SK-N-SH (cell line): ENCODE data around the gene NPRL2. TPM values are rescaled to one million over a fixed set of nuclear protein-coding genes. Genes with fewer than 3 reads are reported as not detected.

ENCODE experiments used
- CTCF ChIA-PET: fragments of 300-600, 350-600 bp; formaldehyde crosslinking; extraction: SDS; loops from one replicate; lab custom pipeline; 2021; lab: Yijun Ruan, JAX
- POLR2A ChIA-PET: fragments of 350-600 bp; sonication (Branson Sonifier 250); formaldehyde crosslinking; extraction: SDS; loops from one replicate; lab custom pipeline; 2020; ENCODE audit warnings: antibody characterized with exemption, inconsistent platforms; lab: Yijun Ruan, JAX
- DNase-seq: peaks from one replicate; pipeline ENCODE4 v3.0.0; 2012
- H2AFZ ChIP-seq: fragments of 200-600 bp; sonication (generic); 2 replicates; pipeline ENCODE4 v1.8.1; 2016; ENCODE audit warnings: antibody characterized with exemption, mild to moderate bottlenecking, low read depth
- H3F3A ChIP-seq: fragments of 200-600 bp; sonication (generic); replicated peaks from 2 replicates; pipeline ENCODE3; 2016; ENCODE audit warnings: antibody characterized with exemption, mild to moderate bottlenecking; ENCODE audit not compliant: insufficient read depth
- H3K27ac ChIP-seq, 2 experiments: fragments of 200-500 bp in 1 of 2; fragments of 200-600 bp in 1 of 2; sonication (Bioruptor generic) in 1 of 2; sonication (generic), shearing (Covaris generic) in 1 of 2; 2 replicates each; pipeline versions ENCODE4 v1.5.1 to v1.6.1; 2014 to 2016; ENCODE audit warnings: low read depth in 2 of 2, inconsistent platforms in 1 of 2, low read length in 1 of 2, mild to moderate bottlenecking in 1 of 2, mixed read lengths in 1 of 2
- H3K27me3 ChIP-seq: fragments of 200-600 bp; sonication (generic), shearing (Covaris generic); 2 replicates; pipeline ENCODE4 v1.6.1; 2016; ENCODE audit warnings: mixed run types; ENCODE audit not compliant: insufficient read depth
- H3K36me3 ChIP-seq, 2 experiments: fragments of 200-500 bp in 1 of 2; fragments of 200-600 bp in 1 of 2; sonication (Bioruptor generic) in 1 of 2; sonication (generic) in 1 of 2; replicated peaks in 1 of 2; 2 replicates each; pipeline versions ENCODE3 to v1.5.1; 2014 to 2016; ENCODE audit warnings: low read length in 1 of 2, mild to moderate bottlenecking in 1 of 2; ENCODE audit not compliant: insufficient read depth in 2 of 2, control insufficient read depth in 1 of 2
- H3K4me1 ChIP-seq, 2 experiments: fragments of 200-500 bp in 1 of 2; fragments of 200-600 bp in 1 of 2; sonication (Bioruptor generic) in 1 of 2; sonication (generic), shearing (Covaris generic) in 1 of 2; 2 replicates each; pipeline versions ENCODE4 v1.5.1 to v1.6.1; 2014 to 2016; ENCODE audit warnings: low read depth in 1 of 2, low read length in 1 of 2, mixed run types in 1 of 2; ENCODE audit not compliant: insufficient read depth in 2 of 2, control insufficient read depth in 1 of 2
- H3K4me2 ChIP-seq: fragments of 200-600 bp; sonication (generic), shearing (Covaris generic); 2 replicates; pipeline ENCODE4 v1.6.1; 2017; ENCODE audit warnings: mixed run types
- H3K4me3 ChIP-seq, 2 experiments: fragments of 200-500 bp in 1 of 2; fragments of 200-600 bp in 1 of 2; sonication (Bioruptor generic) in 1 of 2; sonication (generic), shearing (Covaris generic) in 1 of 2; 2 replicates each; pipeline versions ENCODE4 v1.5.1 to v1.8.1; 2014 to 2016; ENCODE audit warnings: low read depth in 2 of 2, inconsistent platforms in 1 of 2, low read length in 1 of 2, mild to moderate bottlenecking in 1 of 2, mixed read lengths in 1 of 2, moderate library complexity in 1 of 2
- H3K79me2 ChIP-seq: fragments of 200-600 bp; sonication (generic); 2 replicates; pipeline ENCODE4 v1.8.1; 2017; ENCODE audit warnings: mild to moderate bottlenecking; ENCODE audit not compliant: insufficient read depth
- H3K9ac ChIP-seq: fragments of 200-600 bp; sonication (generic); 2 replicates; pipeline ENCODE4 v1.6.1; 2017; ENCODE audit warnings: mixed run types
- H3K9me2 ChIP-seq: fragments of 200-600 bp; sonication (generic); 2 replicates; pipeline ENCODE4 v1.6.1; 2017; ENCODE audit warnings: mixed run types
- H3K9me3 ChIP-seq: fragments of 200-600 bp; sonication (generic); 2 replicates; pipeline ENCODE4 v1.6.1; 2017; ENCODE audit warnings: mixed run types, mild to moderate bottlenecking, moderate library complexity
- H4K20me1 ChIP-seq: fragments of 200-600 bp; sonication (generic); 2 replicates; pipeline ENCODE4 v1.6.1; 2017; ENCODE audit warnings: mild to moderate bottlenecking, mixed run types; ENCODE audit not compliant: insufficient read depth
- CHD2 ChIP-seq: fragments of 150-350 bp; IDR thresholded peaks from 2 replicates; pipeline ENCODE4 v1.6.1; 2018; ENCODE audit warnings: low read length; ENCODE audit not compliant: partially characterized antibody
- CTCF ChIP-seq: fragments of 200-600 bp; sonication (generic); IDR thresholded peaks from 2 replicates; pipeline ENCODE4 v1.6.1; 2017; ENCODE audit warnings: antibody characterized with exemption, mild to moderate bottlenecking, moderate library complexity
- EP300 ChIP-seq, 2 experiments: IDR thresholded peaks; 2 replicates each; pipeline versions ENCODE4 v1.4.0 to v1.6.1; 2012; ENCODE audit warnings: borderline replicate concordance in 1 of 2, low read depth in 1 of 2, low read length in 1 of 2
- FOSL2 ChIP-seq: IDR thresholded peaks from 2 replicates; pipeline ENCODE4 v1.4.0; 2012; ENCODE audit warnings: low read depth, mild to moderate bottlenecking, moderate library complexity, borderline replicate concordance
- FOXM1 ChIP-seq: IDR thresholded peaks from 2 replicates; pipeline ENCODE4 v1.4.0; 2012; ENCODE audit warnings: low read depth, mild to moderate bottlenecking
- GATA2 ChIP-seq: sonication (generic); formaldehyde crosslinking; IDR thresholded peaks from 2 replicates; pipeline ENCODE4 v1.5.0; 2020; ENCODE audit warnings: mild to moderate bottlenecking, missing genetic modification reagents
- JUND ChIP-seq: IDR thresholded peaks from 2 replicates; pipeline ENCODE4 v1.4.0; 2012
- MAX ChIP-seq: IDR thresholded peaks from 2 replicates; pipeline ENCODE4 v1.4.0; 2012; ENCODE audit warnings: low read depth
- MXI1 ChIP-seq: IDR thresholded peaks from 2 replicates; pipeline ENCODE4 v1.6.1; 2012; ENCODE audit warnings: mild to moderate bottlenecking, low read depth, low read length, improper control_type of control experiment
- NRF1 ChIP-seq: IDR thresholded peaks from 2 replicates; pipeline ENCODE4 v1.6.1; 2012; ENCODE audit warnings: low read depth, mild to moderate bottlenecking, low read length
- POLR2AphosphoS5 ChIP-seq: IDR thresholded peaks from 2 replicates; pipeline ENCODE4 v1.6.1; 2012; ENCODE audit warnings: low read depth, low read length
- RAD21 ChIP-seq: IDR thresholded peaks from 2 replicates; pipeline ENCODE4 v1.6.1; 2012; ENCODE audit warnings: mild to moderate bottlenecking, low read length
- RCOR1 ChIP-seq: fragments of 150-350 bp; IDR thresholded peaks from 2 replicates; pipeline ENCODE4 v1.6.1; 2017; ENCODE audit warnings: antibody characterized with exemption, low read length
- RFX5 ChIP-seq: IDR thresholded peaks from 2 replicates; pipeline ENCODE4 v1.6.1; 2012; ENCODE audit warnings: mild to moderate bottlenecking, improper control_type of control experiment, low read length
- SIN3A ChIP-seq: IDR thresholded peaks from 2 replicates; pipeline ENCODE4 v1.6.1; 2012; ENCODE audit warnings: low read depth, mild to moderate bottlenecking, low read length, moderate library complexity, borderline replicate concordance
- TCF12 ChIP-seq: IDR thresholded peaks from 2 replicates; pipeline ENCODE4 v1.4.0; 2012
- WGBS: methylation state at CpG from one replicate; pipeline ENCODE4 v1.1.6; 2017; ENCODE audit warnings: low lambda C conversion rate; 5-methylcytosine and 5-hydroxymethylcytosine counted together
- polyA plus RNA-seq, 3 experiments: library from polyadenylated mRNA; depleted of rRNA; stranded (reverse); fragments of >200 nt; gene quantifications; 2 replicates each; pipeline ENCODE4 v1.2.3, GENCODE V29; 2012

The NPRL2 gene
- polyA plus RNA-seq, 1 of the 3 experiments (the other 2 are of a cell fraction), result 43.6 TPM

GRCh38 chr3:50337175-50337861 is 13.3 kb downstream of the NPRL2 start:
- H3K4me2 ChIP-seq, result peak overlapping the region; percentile 96
- no peaks in the 10 kb centered on the region for H3K9me2 ChIP-seq
- no peaks in the 10 kb centered on the region for H3K36me3 ChIP-seq
- WGBS, result 0% methylated on average over 23 of the region's 79 CpGs
- H3K27ac ChIP-seq, result peak overlapping the region; percentile 82 to 98
- H3K9ac ChIP-seq, result peak overlapping the region; percentile 78
- H4K20me1 ChIP-seq, result peaks cover 10% of the 10 kb centered on the region; the same call in 1 of the 2 replicates
- peak overlapping the region; percentile 77 to 79 for H3K4me3 ChIP-seq
- H3K4me1 ChIP-seq, result peaks cover 10 to 33% of the 10 kb centered on the region in 2 experiments
- ChIA-PET CTCF (interaction anchor here (0.7 to 6.8 kb wide), 17 partner anchors 10 to 229 kb away, joined by 3 to 60 read pairs (median 4); partner anchors contain the start of genes CYB561D2, HYAL1, HYAL2 and IFRD2), POLR2A (interaction anchor here (0.5 to 3.6 kb wide), 16 partner anchors 10 to 232 kb away, joined by 3 to 38 read pairs (median 4); partner anchors contain the start of genes C3orf18, CYB561D2, HEMK1 and HYAL3)
- no peaks in the 10 kb centered on the region for H3K9me3 ChIP-seq
- peaks cover 57% of the 10 kb centered on the region for H3K79me2 ChIP-seq
- peaks cover 3% of the 10 kb centered on the region for H3F3A ChIP-seq
- TF ChIP-seq EP300 (IDR thresholded peaks at IDR 0.05; ENCODE audit: borderline replicate concordance in 1 of 2, low read depth in 1 of 2, low read length in 1 of 2) (peak; percentile 13 to 41; a peak in 1 of 4 replicates), POLR2AphosphoS5 (peak; percentile 76), FOSL2 (no peak), JUND (no peak; the same call in 1 of the 2 replicates), MXI1 (peak; percentile 96), SIN3A (peak; percentile 59; the same call in 1 of the 2 replicates), RAD21 (no peak), GATA2 (no peak), RFX5 (peak; percentile 59; the same call in 1 of the 2 replicates), FOXM1 (0 out of 2 replicates have a peak, but pooled peaks have one; percentile 34), MAX (peak; percentile 87), NRF1 (peak; percentile 75), CHD2 (peak; percentile 25)
- H2AFZ ChIP-seq, result peak overlapping the region; percentile 84
- DNase-seq, result peak; percentile 100
- no peaks in the 10 kb centered on the region for H3K27me3 ChIP-seq

- WGBS, result 0% methylated on average over 21 of the region's 31 CpGs
- H3F3A ChIP-seq, result peaks cover 3% of the 10 kb centered on the region
- POLR2A ChIA-PET, result interaction anchor here (0.6 to 3.6 kb wide), 15 partner anchors 9 to 232 kb away, joined by 3 to 38 read pairs (median 4); partner anchors contain the start of genes C3orf18, CYB561D2, HEMK1 and HYAL3
- peaks cover 10% of the 10 kb centered on the region; the same call in 1 of the 2 replicates for H4K20me1 ChIP-seq
- CTCF ChIA-PET, result interaction anchor here (0.6 to 6.8 kb wide), 18 partner anchors 9 to 230 kb away, joined by 3 to 60 read pairs (median 4); partner anchors contain the start of genes CYB561D2, HYAL1, HYAL2 and IFRD2
- H3K27me3 ChIP-seq, result no peaks in the 10 kb centered on the region
- peaks cover 10 to 33% of the 10 kb centered on the region in 2 experiments for H3K4me1 ChIP-seq
- H3K9me3 ChIP-seq, result no peaks in the 10 kb centered on the region
- peak overlapping the region; percentile 78 for H3K9ac ChIP-seq
- TF ChIP-seq TCF12, result no peak
- TF ChIP-seq FOSL2, result no peak
- TF ChIP-seq JUND, result no peak
- TF ChIP-seq RFX5, result no peak
- TF ChIP-seq CHD2, result no peak
- no peak for TF ChIP-seq CTCF
- no peak for TF ChIP-seq RCOR1
- TF ChIP-seq RAD21, result no peak
- TF ChIP-seq FOXM1, result no peak
- TF ChIP-seq, all 33 proteins: peak for 0
- H3K36me3 ChIP-seq, result peaks cover 2 to 6% of the 10 kb centered on the region in 2 experiments
- no peaks in the 10 kb centered on the region for H3K9me2 ChIP-seq
- H2AFZ ChIP-seq, result peak overlapping the region; percentile 37
- H3K27ac ChIP-seq, result peak overlapping the region; percentile 82 to 86
- peak overlapping the region; percentile 77 to 79 for H3K4me3 ChIP-seq
- DNase-seq, result no peak
- H3K79me2 ChIP-seq, result peaks cover 64% of the 10 kb centered on the region
- peak overlapping the region; percentile 91 for H3K4me2 ChIP-seq
Observed at GRCh38 chr3:50336452-50337174, 14.0 kb downstream of the NPRL2 start.
